SKM-1 (cell line): ENCODE results near the gene RANBP17.
"Not testable (repeated sequence)": the region's sequence is repeated elsewhere in the genome, so short reads cannot be mapped to it uniquely, and the experiment has no call there.

Source experiments
- DNase-seq: peaks from one replicate; lab custom pipeline; 2025; ENCODE audit not compliant: unreplicated experiment; lab: John Stamatoyannopoulos, UW

The RANBP17 gene

DNA sequence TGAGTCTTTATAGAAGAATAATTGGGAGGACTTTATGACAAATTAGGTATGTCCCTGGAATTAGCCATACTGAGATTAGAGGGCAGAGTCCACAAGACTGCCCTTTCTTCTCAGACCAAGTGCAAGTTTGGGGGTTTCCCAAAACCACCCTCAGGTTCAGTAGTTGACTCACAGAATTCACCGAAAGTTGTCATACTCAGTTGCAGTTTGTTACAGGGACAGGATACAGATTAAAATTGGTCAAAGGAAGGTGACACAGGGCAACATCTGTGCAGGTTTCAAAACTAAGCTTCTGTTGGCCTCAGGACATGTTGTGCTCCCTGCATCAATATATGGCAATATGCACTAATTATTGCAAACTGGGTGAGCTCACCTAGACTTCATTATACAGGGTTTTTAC, 3.8 kb downstream of the RANBP17 start:
- no peak for DNase-seq

DNA sequence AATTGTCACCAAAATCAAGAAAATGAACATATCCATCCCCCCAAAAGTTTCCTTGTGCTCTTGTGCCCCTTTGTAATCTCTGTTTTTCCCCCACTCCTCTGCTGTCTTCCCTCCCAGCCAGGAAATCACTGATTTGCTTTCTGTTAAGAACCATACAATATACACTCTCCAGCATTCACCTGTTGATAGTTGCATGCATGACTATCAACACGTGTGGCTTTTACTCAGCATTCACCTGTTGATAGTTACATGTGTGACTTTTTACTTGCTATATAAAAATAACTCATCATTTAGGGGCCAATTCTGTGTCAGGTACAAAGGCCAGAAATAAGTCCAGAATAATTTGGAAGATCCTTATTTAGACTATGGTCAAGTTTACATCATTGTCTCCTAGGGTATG, 6.0 kb downstream of the RANBP17 start:
- DNase-seq = no peak

DNA sequence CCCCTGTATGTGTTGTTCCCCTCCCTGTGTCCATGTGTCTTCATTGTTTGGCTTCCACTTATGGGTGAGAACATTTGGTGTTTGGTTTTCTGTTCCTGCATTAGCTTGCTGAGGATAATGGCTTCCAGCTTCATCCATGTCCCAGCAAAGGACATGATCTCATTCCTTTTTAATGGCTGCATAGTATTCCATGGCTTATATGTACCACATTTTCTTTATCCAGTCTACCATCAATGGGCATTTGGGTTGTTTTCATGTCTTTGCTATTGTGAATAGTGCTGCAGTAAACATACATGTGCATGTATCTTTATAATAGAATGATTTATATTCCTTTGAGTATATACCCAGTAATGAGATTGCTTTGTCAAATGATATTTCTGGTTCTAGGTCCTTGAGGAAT, 8.6 kb downstream of the RANBP17 start:
- not testable (repeated sequence) for DNase-seq

DNA sequence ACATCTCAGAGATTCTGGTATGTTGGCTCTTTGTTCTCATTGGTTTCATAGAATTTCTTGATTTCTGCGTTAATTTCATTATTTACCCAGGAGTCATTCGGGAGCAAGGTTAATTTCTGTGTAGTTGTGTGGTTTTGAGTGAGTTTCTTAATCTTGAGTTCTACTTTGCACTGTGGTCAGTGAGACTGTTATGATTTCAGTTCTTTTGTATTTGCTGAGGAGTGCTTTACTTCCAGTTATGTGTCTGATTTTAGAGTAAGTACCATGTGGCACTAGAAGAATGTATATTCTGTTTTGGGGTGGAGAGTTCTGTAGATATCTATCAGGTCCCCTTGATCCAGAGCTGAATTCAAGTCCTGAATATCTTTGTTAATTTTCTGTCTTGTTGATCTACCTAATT, 12.2 kb downstream of the RANBP17 start:
- DNase-seq = no peak

DNA sequence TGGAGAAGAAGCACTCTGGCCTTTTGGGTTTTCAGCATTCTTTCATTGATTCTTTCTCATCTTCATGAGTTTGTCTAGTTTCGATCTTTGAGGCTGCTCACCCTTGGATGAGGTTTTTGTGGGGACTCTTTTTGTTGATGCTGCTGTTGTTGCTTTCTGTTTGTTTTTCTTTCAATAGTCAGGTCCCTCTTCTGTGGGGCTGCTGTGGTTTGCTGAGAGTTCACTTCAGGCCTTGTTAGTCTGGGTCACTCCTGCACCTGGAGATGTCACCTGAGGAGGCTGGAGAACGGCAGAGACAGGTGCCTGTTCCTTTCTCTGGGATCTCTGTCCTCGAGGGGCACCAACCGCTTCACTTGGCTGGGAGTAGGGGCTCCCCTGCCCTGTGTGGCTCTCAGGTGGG, 14.0 kb downstream of the RANBP17 start:
- DNase-seq = no peak

DNA sequence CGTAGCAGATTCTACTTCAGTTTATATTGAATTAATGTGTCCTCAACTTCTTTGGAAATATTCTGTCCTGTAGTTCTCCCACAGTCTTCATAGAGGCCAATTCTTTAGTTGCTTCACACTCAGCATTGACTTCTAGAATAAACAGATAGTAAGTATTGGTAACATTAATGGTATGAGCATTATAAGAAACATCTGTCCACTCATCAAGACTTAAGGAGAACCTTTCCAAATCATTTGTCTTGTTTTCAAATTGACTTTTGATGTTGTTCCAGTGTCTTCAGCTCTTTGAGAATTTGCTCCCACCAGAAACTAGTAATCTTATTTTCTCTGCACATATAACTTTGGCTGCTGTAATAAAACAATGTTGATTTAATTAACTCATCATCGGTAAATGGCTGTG, 18.3 kb downstream of the RANBP17 start:
- no peak for DNase-seq

DNA sequence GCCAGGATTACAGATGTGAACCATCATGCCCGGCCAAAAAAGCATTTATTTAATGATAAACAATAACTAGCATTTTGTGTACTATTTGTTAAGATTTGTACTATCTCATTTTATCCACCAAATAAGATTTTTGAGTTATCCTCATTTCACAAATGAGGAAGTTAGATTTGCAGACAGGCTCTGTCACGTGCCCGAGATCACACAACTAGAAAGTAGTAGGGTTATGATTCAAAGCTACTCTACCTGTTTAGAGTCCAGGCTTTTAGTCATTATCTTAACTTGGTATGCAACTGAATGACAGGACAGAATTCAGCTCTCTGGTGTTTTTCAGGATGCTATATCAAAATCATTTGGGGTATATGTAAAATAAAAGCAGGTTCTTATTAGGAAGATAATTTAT, 20.5 kb downstream of the RANBP17 start:
- no peak for DNase-seq

DNA sequence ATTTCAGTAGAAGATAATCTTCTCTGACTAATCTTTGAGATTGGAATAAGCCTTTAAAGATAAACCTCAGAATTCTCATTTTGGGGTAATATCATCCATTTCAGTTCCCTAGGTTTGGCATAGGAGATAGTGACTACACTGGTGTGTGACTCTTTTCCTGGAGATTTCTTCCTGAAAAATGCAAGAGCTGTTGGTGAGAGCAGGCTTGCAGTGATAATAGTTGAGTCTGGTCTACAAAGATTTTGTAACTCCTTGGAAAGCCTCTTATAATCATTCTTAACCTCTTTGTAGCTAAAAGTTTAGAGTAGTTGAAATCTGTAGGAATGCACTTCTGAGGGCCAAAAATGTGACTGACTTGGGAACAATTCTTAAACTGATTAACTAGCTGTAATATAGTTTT, 23.4 kb downstream of the RANBP17 start:
- DNase-seq = no peak

DNA sequence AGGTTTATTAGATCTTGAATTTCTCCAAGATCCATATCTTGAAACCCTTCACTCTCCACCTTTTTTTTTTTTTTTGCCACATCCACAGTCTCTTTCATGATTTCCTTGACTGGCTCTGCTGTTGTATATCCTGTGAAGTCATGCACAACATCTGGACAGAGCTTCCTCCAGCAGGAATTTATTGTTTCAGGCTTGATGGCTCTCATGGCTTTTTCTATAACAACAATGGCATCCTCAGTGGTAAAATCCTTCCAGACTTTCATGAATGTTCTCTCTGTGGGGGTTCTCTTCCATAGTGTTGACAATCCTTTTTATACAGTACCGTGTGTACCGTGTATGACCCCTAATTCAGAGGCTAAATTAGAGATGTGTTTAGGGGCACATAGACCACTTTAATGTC, 24.0 kb downstream of the RANBP17 start:
- DNase-seq = no peak

DNA sequence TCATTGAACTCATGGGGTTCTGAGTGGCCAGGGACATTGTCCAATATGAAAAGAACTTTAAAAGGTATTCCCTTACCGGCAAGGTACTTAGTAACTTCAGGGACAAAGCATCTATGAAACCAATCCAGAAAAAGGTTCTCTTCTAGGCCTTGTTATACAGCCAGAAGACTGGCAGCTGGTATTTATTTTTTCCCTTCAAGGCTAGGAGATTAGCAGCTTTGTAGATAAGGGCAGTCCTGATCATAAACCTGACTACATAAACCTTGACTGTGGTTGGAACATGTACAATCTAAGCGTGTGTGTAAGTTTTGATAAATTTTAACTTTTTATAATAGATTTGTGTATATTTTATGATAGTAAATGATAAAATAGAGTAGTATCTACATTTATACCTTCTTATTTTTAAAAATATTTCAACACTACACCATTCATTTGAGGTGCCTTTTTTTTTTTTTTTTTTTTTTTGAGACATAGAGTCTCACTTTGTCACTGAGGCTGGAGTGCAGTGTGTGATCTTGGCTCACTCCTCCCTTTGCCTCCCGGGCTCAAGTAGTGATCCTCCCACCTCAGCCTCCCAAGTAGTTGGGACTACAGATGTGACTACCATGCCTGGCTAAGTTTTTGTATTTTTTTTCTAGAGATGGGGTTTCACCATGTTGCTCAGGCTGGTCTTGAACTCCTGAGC, 24.5 kb downstream of the RANBP17 start:
- no peak for DNase-seq

DNA sequence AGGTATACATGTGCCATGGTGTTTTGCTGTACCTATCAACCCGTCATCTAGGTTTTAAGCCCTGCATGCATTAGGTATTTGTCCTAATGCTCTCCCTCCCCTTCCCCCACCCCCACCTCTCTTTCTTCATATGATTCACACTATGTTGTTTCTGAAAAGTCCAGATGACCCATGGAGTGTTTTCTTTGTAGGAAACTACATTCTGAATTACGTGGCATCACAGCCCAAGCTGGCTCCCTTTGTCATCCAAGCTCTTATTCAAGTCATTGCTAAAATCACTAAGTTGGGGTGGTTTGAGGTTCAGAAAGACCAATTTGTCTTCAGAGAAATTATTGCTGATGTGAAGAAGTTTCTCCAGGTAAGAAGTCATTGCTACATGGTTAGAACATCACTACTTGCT, 30.4 kb downstream of the RANBP17 start:
- DNase-seq = no peak

DNA sequence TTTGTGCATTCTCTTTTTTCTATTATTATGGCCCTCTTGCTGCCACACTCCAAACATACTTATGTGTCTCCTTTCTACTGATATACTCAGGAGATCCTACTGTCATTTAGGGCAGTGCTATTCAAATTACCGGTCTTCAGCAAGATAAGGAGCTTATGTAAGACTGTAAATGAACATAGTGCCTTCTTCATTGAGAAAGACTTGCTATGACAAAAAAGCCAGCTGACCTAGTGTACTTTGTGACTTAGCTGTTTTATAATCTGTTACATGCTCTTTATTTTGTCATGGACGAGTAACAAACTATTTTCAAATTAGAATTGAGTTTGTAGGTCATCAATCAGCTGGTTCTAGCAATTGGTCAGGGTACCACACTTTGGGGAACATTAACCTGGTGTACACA, 32.8 kb downstream of the RANBP17 start:
- no peak for DNase-seq

DNA sequence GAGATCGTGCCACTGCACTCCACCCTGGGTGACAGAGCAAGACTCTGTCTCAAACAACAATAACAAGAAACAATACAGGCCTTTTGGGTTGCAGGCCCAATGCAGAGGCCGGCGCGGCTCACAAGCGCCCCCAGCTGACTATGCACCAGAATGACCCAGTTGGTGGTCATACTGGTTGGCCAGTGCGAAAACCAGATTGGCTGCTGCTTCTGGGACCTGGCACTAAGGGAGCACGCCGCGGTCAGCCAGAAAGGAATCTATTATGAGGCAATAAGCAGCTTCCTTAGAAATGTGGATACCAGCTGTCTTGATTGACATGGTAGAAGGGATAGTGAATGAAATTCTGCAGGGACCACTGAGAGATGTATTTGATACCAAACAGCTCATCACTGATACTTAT, 35.0 kb downstream of the RANBP17 start:
- DNase-seq = no peak

DNA sequence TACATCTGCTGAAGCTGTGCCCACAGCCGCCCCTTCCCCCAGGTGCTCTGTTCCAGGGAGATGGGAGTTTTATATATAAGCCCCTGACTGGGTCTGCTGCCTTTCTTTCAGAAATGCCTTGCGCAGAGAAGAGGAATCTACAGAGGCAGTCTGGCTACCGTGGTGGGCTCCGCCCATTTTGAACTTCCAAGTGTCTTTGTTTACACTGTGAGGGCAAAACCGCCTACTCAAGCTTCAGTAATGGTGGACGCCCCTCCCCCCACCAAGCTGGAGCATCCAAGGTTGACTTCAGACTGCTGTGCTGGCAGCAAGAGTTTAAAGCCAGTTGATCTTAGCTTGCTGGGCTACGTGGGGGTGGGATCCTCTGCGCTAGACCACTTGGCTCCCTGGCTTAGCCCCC, 41.3 kb downstream of the RANBP17 start:
- DNase-seq = no peak

DNA sequence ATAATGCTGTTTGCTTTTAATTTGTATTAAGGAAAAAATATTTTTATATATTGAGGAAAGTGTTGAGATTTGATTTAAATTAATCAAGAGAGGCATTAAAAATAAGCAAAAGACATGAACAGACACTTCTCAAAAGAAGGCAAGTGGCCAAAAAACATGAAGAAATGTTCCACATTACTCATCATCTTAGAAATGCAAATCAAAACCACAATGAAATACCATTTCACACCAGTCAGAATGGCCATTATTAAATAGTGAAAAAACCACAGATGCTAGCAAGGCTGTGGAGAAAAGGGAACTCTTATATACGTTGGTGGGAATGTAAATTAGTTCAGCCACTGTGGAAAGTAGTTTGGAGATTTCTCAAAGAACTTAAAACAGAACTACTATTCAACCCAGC, 45.9 kb downstream of the RANBP17 start:
- no peak for DNase-seq

DNA sequence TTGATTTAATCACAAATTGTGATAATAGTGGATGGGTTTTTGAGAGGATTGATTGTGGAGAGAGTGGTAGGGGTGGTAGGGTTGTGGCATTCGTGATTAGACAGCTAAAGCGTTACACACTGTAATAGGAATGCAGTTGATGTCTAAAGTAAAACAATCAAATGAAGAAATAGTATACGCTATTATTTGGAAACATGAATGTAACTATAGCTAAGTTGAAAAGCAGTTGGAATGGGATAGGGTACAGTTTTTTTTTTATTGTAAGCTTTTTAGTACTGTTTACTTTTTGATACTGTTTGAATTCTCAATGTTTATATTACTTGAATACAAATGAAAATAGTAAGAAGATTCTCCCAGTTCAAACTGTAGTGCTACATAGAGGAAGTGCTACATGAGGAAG, 51.8 kb downstream of the RANBP17 start:
- DNase-seq = no peak

DNA sequence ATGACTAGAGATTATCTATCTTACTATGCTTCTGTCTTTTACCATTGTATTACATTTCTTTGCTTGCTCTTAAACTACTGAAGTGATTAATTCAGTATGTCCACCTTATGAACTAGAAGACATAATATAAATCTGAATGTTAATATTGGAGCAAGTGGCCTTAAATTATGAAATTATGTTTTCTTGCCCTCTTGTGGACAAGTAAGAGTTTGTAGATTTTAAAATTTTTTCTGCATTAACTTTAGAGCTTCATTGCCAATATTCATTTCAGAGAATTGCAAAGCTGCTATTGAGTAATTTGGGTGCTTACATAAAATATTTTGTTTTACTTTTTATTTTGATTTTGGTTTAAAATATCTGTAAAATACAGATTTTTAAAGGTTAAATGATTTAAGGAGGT, 55.3 kb downstream of the RANBP17 start:
- no peak for DNase-seq

DNA sequence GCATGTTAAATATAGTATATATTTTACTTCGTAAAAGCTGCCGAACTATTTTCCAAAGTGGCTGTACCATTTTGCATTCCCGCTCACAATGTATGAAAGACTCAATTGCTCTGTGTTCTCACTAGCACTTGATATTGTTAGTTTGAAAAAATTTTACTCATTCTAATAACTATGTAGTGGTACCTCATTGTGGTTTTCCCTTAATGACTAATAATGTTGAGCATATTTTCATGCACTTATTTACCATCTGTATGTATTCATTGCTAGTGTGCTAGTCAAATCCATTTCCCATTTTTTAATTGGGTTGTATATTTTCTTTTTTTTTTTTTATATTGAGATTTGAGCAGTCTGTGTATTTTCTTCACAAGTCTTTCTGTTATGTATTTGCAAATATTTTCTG, 58.4 kb downstream of the RANBP17 start:
- no peak for DNase-seq

DNA sequence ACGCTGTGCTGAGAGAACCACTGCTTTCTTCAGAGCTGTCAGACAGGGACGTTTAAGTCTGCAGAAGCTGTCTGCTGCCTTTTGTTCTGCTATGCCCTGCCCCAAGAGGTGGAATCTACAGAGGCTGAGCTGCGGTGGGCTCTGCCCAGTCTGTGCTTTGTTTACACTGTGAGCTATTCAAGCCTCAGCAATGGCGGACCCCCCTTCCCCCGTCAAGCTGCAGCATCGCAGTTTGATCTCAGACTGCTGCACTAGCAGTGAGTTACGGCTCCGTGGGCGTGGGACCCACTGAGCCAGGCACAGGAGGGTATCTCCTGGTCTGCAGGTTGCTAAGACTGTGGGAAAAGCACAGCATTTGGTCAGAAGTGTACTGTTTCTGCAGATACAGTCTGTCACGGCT, 60.5 kb downstream of the RANBP17 start:
- not testable (repeated sequence) for DNase-seq

DNA sequence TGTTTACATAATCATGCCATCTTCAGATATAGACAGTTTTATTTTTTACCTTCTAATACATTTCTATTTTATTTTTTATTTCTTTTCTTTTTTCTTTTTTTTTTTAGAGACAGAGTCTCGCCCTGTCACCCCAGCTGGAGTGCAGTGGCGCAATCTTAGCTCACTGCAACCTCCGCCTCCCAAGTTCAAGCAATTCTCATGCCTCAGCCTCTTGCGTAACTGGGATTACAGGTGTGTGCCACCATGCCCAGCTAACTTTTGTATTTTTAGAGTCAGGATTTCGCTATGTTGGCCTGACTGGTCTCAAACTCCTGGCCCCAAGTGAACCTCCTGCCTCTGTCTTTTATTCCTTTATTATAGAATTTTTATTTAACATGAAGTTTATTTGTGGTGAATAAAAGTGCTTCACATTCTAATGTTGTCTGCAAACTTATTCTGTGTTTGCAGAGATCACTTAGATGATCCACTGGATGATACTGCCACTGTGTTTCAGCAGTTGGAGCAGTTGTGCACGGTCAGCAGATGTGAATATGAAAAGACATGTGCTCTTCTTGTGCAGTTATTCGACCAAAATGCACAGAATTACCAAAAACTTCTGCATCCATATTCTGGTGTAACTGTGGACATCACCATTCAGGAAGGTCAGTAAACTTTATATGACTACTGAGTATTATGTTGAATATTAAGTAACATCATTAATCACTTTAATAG, 62.2 kb downstream of the RANBP17 start:
- DNase-seq = no peak

DNA sequence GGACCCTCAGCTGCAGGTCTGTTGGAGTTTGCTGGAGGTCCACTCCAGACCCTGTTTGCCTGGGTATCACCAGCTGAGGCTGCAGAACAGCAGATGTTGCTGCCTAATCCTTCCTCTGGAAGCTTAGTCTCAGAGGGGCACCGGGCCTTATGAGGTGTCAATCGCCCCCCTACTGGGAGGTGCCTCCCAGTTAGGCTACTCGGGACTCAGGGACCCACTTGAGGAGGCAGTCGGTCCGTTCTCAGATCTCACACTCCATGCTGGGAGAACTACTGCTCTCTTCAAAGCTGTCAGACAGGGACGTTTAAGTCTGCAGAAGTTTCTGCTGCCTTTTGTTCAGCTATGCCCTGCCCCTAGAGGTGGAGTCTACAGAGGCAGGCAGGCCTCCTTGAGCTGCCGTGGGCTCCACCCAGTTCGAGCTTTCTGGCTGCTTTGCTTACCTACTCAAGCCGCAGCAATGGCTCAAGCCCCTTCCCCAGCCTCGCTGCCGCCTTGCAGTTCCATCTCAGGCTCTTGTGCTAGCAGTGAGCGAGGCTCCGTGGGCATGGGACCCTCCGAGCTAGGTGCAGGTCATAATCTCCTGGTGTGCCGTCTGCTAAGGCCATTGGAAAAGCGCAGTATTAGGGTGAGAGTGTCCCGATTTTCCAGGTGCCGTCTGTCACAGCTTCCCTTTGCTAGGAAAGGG, 73.9 kb downstream of the RANBP17 start:
- not testable (repeated sequence) for DNase-seq

DNA sequence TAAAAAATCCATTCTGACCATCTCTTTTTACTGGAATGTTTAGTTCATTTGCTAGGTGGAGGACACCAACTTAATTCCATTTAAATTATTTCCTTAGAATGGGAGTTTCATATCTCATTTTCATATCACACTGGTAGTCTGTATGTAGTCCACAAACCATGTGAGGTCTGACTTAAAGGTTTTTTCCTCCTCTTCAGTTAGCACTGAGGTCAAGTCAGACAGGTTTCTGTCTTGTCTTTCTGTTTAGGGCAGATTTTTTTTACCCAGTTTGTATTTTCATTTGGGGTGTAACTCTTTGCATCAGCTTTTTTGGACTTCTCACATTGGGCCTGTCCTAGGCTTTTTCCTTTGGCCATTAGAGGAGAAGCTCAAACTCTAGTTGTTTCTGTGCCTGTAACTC, 75.3 kb downstream of the RANBP17 start:
- no peak for DNase-seq
